K562 (cell line): Measurements from ENCODE around the gene PDE8A. TPM values are rescaled to one million over a fixed set of nuclear protein-coding genes. Genes with fewer than 3 reads are reported as not detected.

Source experiments
- ATAC-seq: fragments of 200-7000 bp; cut with Tn5 transposase; 3 replicates; pipeline ENCODE4 v1.9.1; 2020; ENCODE audit warnings: moderate library complexity
- BruUV-seq: library from RNA; stranded (reverse); fragments of 400-500 nt; replicated peaks from 2 replicates; lab custom pipeline; 2021; lab: Mats Ljungman, UMichigan
- CTCF ChIA-PET: fragments of 300-600 bp; formaldehyde crosslinking; extraction: SDS; loops from one replicate; lab custom pipeline; 2021; ENCODE audit warnings: low intra/inter-chr PET ratio; lab: Yijun Ruan, JAX
- POLR2A ChIA-PET: fragments of 300-600, 350-650 bp; sonication (Branson Sonifier 250); formaldehyde crosslinking; extraction: SDS; loops from one replicate; lab custom pipeline; 2021; ENCODE audit warnings: antibody characterized with exemption, inconsistent platforms; lab: Yijun Ruan, JAX
- DNase-seq, 4 experiments: peaks; one replicate each; pipeline versions ENCODE4 v3.0.0 to v3.0.0-alpha.2; 2011 to 2018; ENCODE audit warnings: low spot score in 3 of 4, mixed read lengths in 3 of 4; ENCODE audit errors: extremely low read depth in 1 of 4
- FAIRE-seq: peaks from 2 replicates; lab custom pipeline; 2011; peaks lifted over from hg19 to GRCh38; lab: Jason Lieb, UNC
- H2AFZ ChIP-seq: 2 replicates; pipeline ENCODE4 v1.6.0; 2011; ENCODE audit warnings: low read depth, low read length, control low read depth, inconsistent platforms
- H3K27ac ChIP-seq: fragments of 200-600 bp; 3 replicates; pipeline ENCODE4 v1.8.0; 2011; ENCODE audit warnings: low read depth, mild to moderate bottlenecking, control low read depth, inconsistent platforms, low read length, moderate library complexity, mixed read lengths; ENCODE audit errors: extremely low read depth
- H3K27me3 ChIP-seq, 2 experiments: fragments of 300-600 bp in 1 of 2; 2 replicates in 1 of 2; 3 replicates in 1 of 2; pipeline versions ENCODE4 v1.6.0 to v1.8.0; 2011; ENCODE audit warnings: inconsistent platforms in 2 of 2, low read length in 2 of 2, mild to moderate bottlenecking in 1 of 2, mixed read lengths in 1 of 2, moderate library complexity in 1 of 2; ENCODE audit not compliant: control insufficient read depth in 2 of 2, insufficient read depth in 2 of 2
- H3K36me3 ChIP-seq: fragments of 300-600 bp; 3 replicates; pipeline ENCODE4 v1.8.0; 2011; ENCODE audit warnings: mild to moderate bottlenecking, low read length, inconsistent platforms; ENCODE audit not compliant: control insufficient read depth, insufficient read depth
- H3K4me1 ChIP-seq, 2 experiments: fragments of 200-600 bp in 1 of 2; replicated peaks in 1 of 2; 2 replicates in 1 of 2; 3 replicates in 1 of 2; pipeline versions ENCODE4 v1.5.1 to v1.8.0; 2011; ENCODE audit warnings: inconsistent platforms in 2 of 2, low read length in 2 of 2, mild to moderate bottlenecking in 1 of 2, mixed read lengths in 1 of 2, moderate library complexity in 1 of 2; ENCODE audit not compliant: control insufficient read depth in 2 of 2, insufficient read depth in 2 of 2
- H3K4me2 ChIP-seq: 2 replicates; pipeline ENCODE4 v1.6.1; 2011; ENCODE audit warnings: low read length, control low read depth, inconsistent platforms, mixed read lengths; ENCODE audit not compliant: insufficient read depth
- H3K4me3 ChIP-seq: fragments of 200-600 bp; sonication (generic), shearing (Covaris generic); 2 replicates; pipeline ENCODE4 v1.5.1; 2016; ENCODE audit warnings: control low read depth, inconsistent platforms
- H3K79me2 ChIP-seq: fragments of 200-600 bp; 3 replicates; pipeline ENCODE4 v1.8.0; 2011; ENCODE audit warnings: low read length, inconsistent platforms; ENCODE audit not compliant: control insufficient read depth, insufficient read depth
- H3K9ac ChIP-seq, 2 experiments: 2 replicates each; pipeline versions ENCODE4 v1.6.0 to v1.6.1; 2011; ENCODE audit warnings: low read depth in 2 of 2, low read length in 2 of 2, control low read depth in 1 of 2, inconsistent platforms in 1 of 2, mild to moderate bottlenecking in 1 of 2, mixed read lengths in 1 of 2; ENCODE audit not compliant: insufficient read depth in 1 of 2
- H3K9me1 ChIP-seq: one replicate; pipeline ENCODE4 v1.6.0; 2011; ENCODE audit warnings: inconsistent platforms, mild to moderate bottlenecking, low read length, moderate library complexity; ENCODE audit not compliant: control insufficient read depth, insufficient read depth
- H3K9me3 ChIP-seq: replicated peaks from 2 replicates; pipeline ENCODE4 v1.5.1; 2011; ENCODE audit warnings: low read depth, low read length, inconsistent platforms; ENCODE audit not compliant: control insufficient read depth, insufficient read depth
- H4K20me1 ChIP-seq: replicated peaks from 2 replicates; pipeline ENCODE4 v1.6.1; 2011; ENCODE audit warnings: low read length, inconsistent platforms, mixed read lengths; ENCODE audit not compliant: control insufficient read depth, insufficient read depth
- HNRNPH1 ChIP-seq: fragments of 200-400 bp; formaldehyde crosslinking; optimal IDR thresholded peaks from 2 replicates; pipeline ENCODE3; 2017; ENCODE audit warnings: low read depth, mild to moderate bottlenecking, low read length, moderate library complexity
- KLF13 ChIP-seq: fragments of 450-650 bp; IDR thresholded peaks from 2 replicates; pipeline ENCODE4 v1.6.1; 2016; ENCODE audit warnings: missing genetic modification characterization, low read depth, mild to moderate bottlenecking, missing compliant biosample characterization, moderate library complexity, borderline replicate concordance
- TAL1 ChIP-seq: fragments of 450-650 bp; IDR thresholded peaks from 2 replicates; pipeline ENCODE4 v1.6.1; 2016; ENCODE audit warnings: mild to moderate bottlenecking
- ZNF408 ChIP-seq: fragments of 250-450 bp; sonication (Bioruptor Pico); IDR thresholded peaks from 2 replicates; pipeline ENCODE4 v1.4.0; 2020; ENCODE audit warnings: low read depth, mild to moderate bottlenecking, moderate library complexity
- ZNF766 ChIP-seq: fragments of 200-800 bp; sonication (Bioruptor generic); conservative IDR thresholded peaks from 2 replicates; pipeline ENCODE4 v1.6.1; 2016; ENCODE audit warnings: missing genetic modification characterization, missing compliant biosample characterization
- ZNF830 ChIP-seq: fragments of 250-450 bp; sonication (Bioruptor Pico); IDR thresholded peaks from 2 replicates; pipeline ENCODE4 v1.5.0; 2021; ENCODE audit warnings: mild to moderate bottlenecking
- ZZZ3 ChIP-seq: fragments of 450-650 bp; IDR thresholded peaks from 2 replicates; pipeline ENCODE4 v1.6.1; 2016; ENCODE audit warnings: antibody characterized with exemption, mild to moderate bottlenecking, moderate library complexity
- WGBS: fragments of 100-300 bp; shearing (Covaris generic); methylation state at CpG from one replicate; pipeline ENCODE4 v1.1.6; 2016; ENCODE audit warnings: low coverage, mixed read lengths; ENCODE audit not compliant: insufficient coverage; ENCODE audit errors: missing lambda C conversion rate; 5-methylcytosine and 5-hydroxymethylcytosine counted together
- in situ Hi-C: fragments of 300-500 bp; cut with MboI; formaldehyde crosslinking; loops from 4 replicates; pipeline ENCODE4 v1.15.0; 2018; ENCODE audit warnings: inconsistent platforms, mixed read lengths
- intact Hi-C: fragments of 100-400 bp; cut with micrococcal nuclease; formaldehyde crosslinking; loops from 2 replicates; pipeline ENCODE4 v1.14.2; 2022
- polyA plus RNA-seq, 8 experiments: library from polyadenylated mRNA; depleted of rRNA in 4 of 8; stranded (reverse) in 5 of 8; unstranded in 3 of 8; fragments of >200 nt; fragmentation: Nextera tagmentation in 2 of 8; fragmentation: Illumina TruSeq in 1 of 8; extraction: Ambion mirVana in 2 of 8; extraction: Trizol in 1 of 8; gene quantifications; 2 replicates each; pipeline versions ENCODE4 v1.2.1 to v1.2.3, GENCODE V29; 2011 to 2014; ENCODE audit warnings: inconsistent platforms in 1 of 8, missing spikeins in 1 of 8
- total RNA-seq, 7 experiments: library from RNA; depleted of rRNA in 6 of 7; stranded (reverse); fragments of >200 nt in 6 of 7; fragmentation: Illumina TruSeq in 2 of 7; extraction: Trizol in 2 of 7; gene quantifications; 2 replicates each; pipeline versions ENCODE4 v1.2.1 to v1.2.3, GENCODE V29; 2011 to 2021; ENCODE audit warnings: low replicate concordance in 1 of 7
- TF ChIP-seq, protein P1 (sequence below), 2 experiments: fragments of 450-650 bp; conservative IDR thresholded peaks; 2 replicates each; pipeline ENCODE4 v1.6.1; 2017; ENCODE audit warnings: mild to moderate bottlenecking in 2 of 2, moderate library complexity in 2 of 2
- TF ChIP-seq, protein P2 (sequence below): fragments of 250-450 bp; sonication (Bioruptor Pico); IDR thresholded peaks from 2 replicates; pipeline ENCODE4 v1.9.0; 2021; ENCODE audit warnings: mild to moderate bottlenecking

The PDE8A gene
- total and polyA plus RNA-seq, 9 of the 15 experiments (the other 6 are each of a cell fraction or from before 2014, with no cell fraction given) = 5.9 to 40.3 (median 19.8) TPM

DNA sequence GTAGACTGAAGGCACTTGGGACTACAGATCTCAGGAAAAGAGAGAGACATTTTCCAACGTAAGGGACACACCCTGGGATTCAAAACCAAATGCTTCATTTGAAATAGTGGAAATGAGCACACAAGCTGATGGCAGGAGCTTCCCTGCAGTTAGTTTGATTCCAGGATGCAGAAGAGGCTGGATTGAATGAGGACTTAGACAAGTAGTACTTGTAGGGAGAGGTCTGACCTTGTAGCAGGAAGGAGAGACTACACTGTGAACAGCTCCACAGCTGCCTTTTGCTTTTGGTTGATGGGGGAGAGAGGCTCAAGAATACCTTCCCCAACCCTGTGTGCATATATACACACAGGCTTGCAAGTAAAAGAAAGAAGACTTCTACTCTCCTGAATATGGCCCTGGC lies 51.5 kb downstream of the PDE8A start:
- TF ChIP-seq KLF13 (tag) (no peak), ZZZ3 (no peak), HNRNPH1 (no peak), TAL1 (no peak), ZNF766 (CRISPR knock-in tag) (no peak), ZNF830 (CRISPR knock-in tag) (no peak), ZNF408 (CRISPR knock-in tag) (no peak)
- TF ChIP-seq, protein P1, sequence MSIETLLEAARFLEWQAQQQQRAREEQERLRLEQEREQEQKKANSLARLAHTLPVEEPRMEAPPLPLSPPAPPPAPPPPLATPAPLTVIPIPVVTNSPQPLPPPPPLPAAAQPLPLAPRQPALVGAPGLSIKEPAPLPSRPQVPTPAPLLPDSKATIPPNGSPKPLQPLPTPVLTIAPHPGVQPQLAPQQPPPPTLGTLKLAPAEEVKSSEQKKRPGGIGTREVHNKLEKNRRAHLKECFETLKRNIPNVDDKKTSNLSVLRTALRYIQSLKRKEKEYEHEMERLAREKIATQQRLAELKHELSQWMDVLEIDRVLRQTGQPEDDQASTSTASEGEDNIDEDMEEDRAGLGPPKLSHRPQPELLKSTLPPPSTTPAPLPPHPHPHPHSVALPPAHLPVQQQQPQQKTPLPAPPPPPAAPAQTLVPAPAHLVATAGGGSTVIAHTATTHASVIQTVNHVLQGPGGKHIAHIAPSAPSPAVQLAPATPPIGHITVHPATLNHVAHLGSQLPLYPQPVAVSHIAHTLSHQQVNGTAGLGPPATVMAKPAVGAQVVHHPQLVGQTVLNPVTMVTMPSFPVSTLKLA (conservative IDR thresholded peaks at IDR 0.05) = no peak
- TF ChIP-seq, protein P2, sequence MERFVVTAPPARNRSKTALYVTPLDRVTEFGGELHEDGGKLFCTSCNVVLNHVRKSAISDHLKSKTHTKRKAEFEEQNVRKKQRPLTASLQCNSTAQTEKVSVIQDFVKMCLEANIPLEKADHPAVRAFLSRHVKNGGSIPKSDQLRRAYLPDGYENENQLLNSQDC (CRISPR knock-in tag) = no peak
- TF ChIP-seq, all 486 proteins: peak for 0
- WGBS = 50% methylated on average over 1 of the region's 1 CpG
- Histone ChIP-seq H3K27me3 (no peaks in the 10 kb centered on the region), H3K9me3 (no peaks in the 10 kb centered on the region), H3K9ac (no peak overlapping the region), H4K20me1 (peaks cover 8% of the 10 kb centered on the region; the same call in 1 of the 2 replicates), H3K4me2 (no peak overlapping the region), H3K4me3 (no peak overlapping the region), H3K79me2 (peaks cover 69% of the 10 kb centered on the region), H3K36me3 (no peaks in the 10 kb centered on the region), H3K4me1 (peaks cover 0 to 24% of the 10 kb centered on the region in 2 experiments; a peak in 3 of 5 replicates), H3K27ac (no peak overlapping the region), H2AFZ (no peak overlapping the region), H3K9me1 (no peaks in the 10 kb centered on the region)
- ChIA-PET POLR2A (interaction anchor here (0.7 kb wide), 1 partner anchor 29 kb away, joined by 4 read pairs; no protein-coding TSS in a partner anchor), CTCF (no interaction called here)
- FAIRE-seq (no peak), DNase-seq (no peak), ATAC-seq (no peak)
- in situ Hi-C loops (no loop called here), intact Hi-C loops (no loop called here)
- no TSS peak for BruUV-seq
